HCT116 (cell line): ENCODE results near the gene UGT1A7. TPM values are rescaled to one million over a fixed set of nuclear protein-coding genes. Genes with fewer than 3 reads are reported as not detected.

Experiments used
- ATAC-seq: fragments of 200-7000 bp; cut with Tn5 transposase; 2 replicates; pipeline ENCODE4 v1.9.1; 2020; ENCODE audit warnings: mild to moderate bottlenecking, moderate library complexity
- BruUV-seq: library from RNA; stranded (reverse); fragments of 400-500 nt; replicated peaks from 2 replicates; lab custom pipeline; 2021; lab: Mats Ljungman, UMichigan
- CTCF ChIA-PET: fragments of 300-600 bp; sonication (Branson Sonifier 250); formaldehyde crosslinking; loops from one replicate; lab custom pipeline; 2021; ENCODE audit warnings: antibody characterized with exemption; lab: Charles Lee
- POLR2A ChIA-PET: fragments of 300-600, 350-600 bp; sonication (Branson Sonifier 250); formaldehyde crosslinking; loops from one replicate; lab custom pipeline; 2021; ENCODE audit warnings: antibody characterized with exemption; lab: Charles Lee
- RAD21 ChIA-PET, 2 experiments: fragments of 300-600 bp; sonication (Branson Sonifier 250); formaldehyde crosslinking; loops; one replicate each; lab custom pipeline; 2023; ENCODE audit warnings: low total read pairs in 2 of 2; ENCODE audit not compliant: uncharacterized antibody in 2 of 2, unreplicated experiment in 2 of 2, low non-redundant PET in 1 of 2; lab: Charles Lee
- DNase-seq: peaks from one replicate; pipeline ENCODE4 v3.0.0-alpha.2; 2010; ENCODE audit warnings: low read depth, low spot score
- H2AFZ ChIP-seq: fragments of 200-600 bp; shearing (Covaris generic), sonication (generic); 2 replicates; pipeline ENCODE4 v1.6.1; 2017; ENCODE audit warnings: low read depth, mixed run types, mixed read lengths, antibody characterized with exemption, low read length; ENCODE audit not compliant: poor library complexity, severe bottlenecking
- H3K27ac ChIP-seq: 2 replicates; pipeline ENCODE4 v1.5.1; 2012; ENCODE audit warnings: low read depth, low read length
- H3K27me3 ChIP-seq: fragments of 200-600 bp; sonication (generic); 2 replicates; pipeline ENCODE4 v1.6.1; 2016; ENCODE audit warnings: mixed run types, low read length, mixed read lengths; ENCODE audit not compliant: insufficient read depth
- H3K36me3 ChIP-seq, 2 experiments: fragments of 200-500 bp in 1 of 2; fragments of 200-600 bp in 1 of 2; sonication (Bioruptor generic) in 1 of 2; sonication (generic) in 1 of 2; 2 replicates each; pipeline versions ENCODE4 v1.5.1 to v1.6.1; 2014 to 2016; ENCODE audit warnings: low read length in 2 of 2, inconsistent platforms in 1 of 2, mixed read lengths in 1 of 2, mixed run types in 1 of 2; ENCODE audit not compliant: insufficient read depth in 2 of 2, control insufficient read depth in 1 of 2
- H3K4me1 ChIP-seq, 2 experiments: fragments of 200-600 bp in 1 of 2; sonication (generic) in 1 of 2; 2 replicates each; pipeline versions ENCODE4 v1.5.1 to v1.6.1; 2012 to 2017; ENCODE audit warnings: low read length in 2 of 2, inconsistent platforms in 1 of 2, mild to moderate bottlenecking in 1 of 2, mixed read lengths in 1 of 2, mixed run types in 1 of 2, moderate library complexity in 1 of 2; ENCODE audit not compliant: insufficient read depth in 2 of 2, control insufficient read depth in 1 of 2
- H3K4me2 ChIP-seq: fragments of 200-600 bp; sonication (generic); 2 replicates; pipeline ENCODE4 v1.6.1; 2017; ENCODE audit warnings: mixed run types, low read length, mixed read lengths
- H3K4me3 ChIP-seq, 2 experiments: fragments of 200-600 bp in 1 of 2; sonication (generic) in 1 of 2; replicated peaks in 1 of 2; 2 replicates each; pipeline ENCODE4 v1.5.1; 2011 to 2016; ENCODE audit warnings: low read length in 2 of 2, control low read depth in 1 of 2, low read depth in 1 of 2, mild to moderate bottlenecking in 1 of 2, mixed read lengths in 1 of 2, mixed run types in 1 of 2
- H3K79me2 ChIP-seq: fragments of 200-600 bp; sonication (generic); 2 replicates; pipeline ENCODE4 v1.6.1; 2017; ENCODE audit warnings: mild to moderate bottlenecking, mixed run types, low read length, moderate library complexity, mixed read lengths; ENCODE audit not compliant: insufficient read depth
- H3K9ac ChIP-seq: fragments of 200-600 bp; sonication (generic); 2 replicates; pipeline ENCODE4 v1.6.1; 2016; ENCODE audit warnings: low read length, mixed read lengths
- H3K9me2 ChIP-seq: fragments of 200-600 bp; sonication (generic), shearing (Covaris generic); 2 replicates; pipeline ENCODE4 v1.6.1; 2017; ENCODE audit warnings: mixed run types, mild to moderate bottlenecking, moderate library complexity; ENCODE audit not compliant: insufficient read depth
- H3K9me3 ChIP-seq, 2 experiments: fragments of 200-500 bp in 1 of 2; fragments of 200-600 bp in 1 of 2; sonication (Bioruptor generic) in 1 of 2; sonication (generic) in 1 of 2; 2 replicates each; pipeline ENCODE4 v1.6.1; 2014 to 2017; ENCODE audit warnings: low read length in 2 of 2, mixed read lengths in 2 of 2, inconsistent platforms in 1 of 2, low read depth in 1 of 2, mild to moderate bottlenecking in 1 of 2, mixed run types in 1 of 2, moderate library complexity in 1 of 2; ENCODE audit not compliant: control insufficient read depth in 1 of 2, insufficient read depth in 1 of 2
- H4K20me1 ChIP-seq: fragments of 200-600 bp; sonication (generic), shearing (Covaris generic); 2 replicates; pipeline ENCODE4 v1.6.1; 2017; ENCODE audit warnings: mixed run types, mild to moderate bottlenecking, moderate library complexity; ENCODE audit not compliant: insufficient read depth
- ATF3 ChIP-seq: IDR thresholded peaks from 2 replicates; pipeline ENCODE4 v1.6.1; 2012
- CTCF ChIP-seq, 3 experiments: fragments of 200-600 bp in 1 of 3; sonication (generic) in 1 of 3; IDR thresholded peaks in 2 of 3; conservative IDR thresholded peaks in 1 of 3; 2 replicates each; pipeline ENCODE4 v1.5.1; 2012 to 2017; ENCODE audit warnings: low read depth in 2 of 3, low read length in 2 of 3, antibody characterized with exemption in 1 of 3, borderline replicate concordance in 1 of 3, control low read depth in 1 of 3, mild to moderate bottlenecking in 1 of 3, mixed read lengths in 1 of 3, mixed run types in 1 of 3, moderate library complexity in 1 of 3; ENCODE audit not compliant: insufficient read depth in 1 of 3
- EGR1 ChIP-seq: IDR thresholded peaks from 2 replicates; pipeline ENCODE4 v1.6.1; 2012; ENCODE audit warnings: low read depth
- EZH2 ChIP-seq: fragments of 200-600 bp; sonication (generic); IDR thresholded peaks from 2 replicates; pipeline ENCODE4 v1.6.1; 2017; ENCODE audit warnings: antibody characterized with exemption, mixed run types
- EZH2phosphoT487 ChIP-seq: fragments of 200-600 bp; IDR thresholded peaks from 2 replicates; pipeline ENCODE4 v1.6.1; 2018; ENCODE audit warnings: antibody characterized with exemption, borderline replicate concordance
- POLR2A ChIP-seq: IDR thresholded peaks from 2 replicates; pipeline ENCODE4 v1.7.0; 2011; ENCODE audit warnings: borderline replicate concordance; ENCODE audit not compliant: insufficient read depth, insufficient read length; ENCODE audit errors: extremely low read depth
- POLR2AphosphoS5 ChIP-seq: IDR thresholded peaks from 2 replicates; pipeline ENCODE4 v1.6.1; 2011; ENCODE audit warnings: mild to moderate bottlenecking, low read depth, low read length, moderate library complexity
- RAD21 ChIP-seq: IDR thresholded peaks from 2 replicates; pipeline ENCODE4 v1.6.1; 2012; ENCODE audit warnings: low read depth, mild to moderate bottlenecking
- REST ChIP-seq: IDR thresholded peaks from 2 replicates; pipeline ENCODE4 v1.6.1; 2012; ENCODE audit warnings: low read depth
- SIN3A ChIP-seq: IDR thresholded peaks from 2 replicates; pipeline ENCODE4 v1.6.1; 2012; ENCODE audit warnings: low read depth
- SP1 ChIP-seq: IDR thresholded peaks from 2 replicates; pipeline ENCODE4 v1.6.1; 2012; ENCODE audit warnings: low read depth
- SRF ChIP-seq: IDR thresholded peaks from 2 replicates; pipeline ENCODE4 v1.6.1; 2012; ENCODE audit warnings: low read depth
- YY1 ChIP-seq: IDR thresholded peaks from 2 replicates; pipeline ENCODE4 v1.6.1; 2011; ENCODE audit warnings: low read length, low read depth, moderate library complexity, mild to moderate bottlenecking; ENCODE audit not compliant: insufficient replicate concordance; ENCODE audit errors: extremely low read depth
- ZBTB33 ChIP-seq: IDR thresholded peaks from 2 replicates; pipeline ENCODE4 v1.6.1; 2011; ENCODE audit warnings: mild to moderate bottlenecking, low read length, moderate library complexity; ENCODE audit not compliant: insufficient replicate concordance; ENCODE audit errors: extremely low read depth
- ZFX ChIP-seq: fragments of 450-650 bp; IDR thresholded peaks from 2 replicates; pipeline ENCODE4 v1.6.1; 2017
- ZNF274 ChIP-seq: fragments of 200-500 bp; sonication (Bioruptor generic); IDR thresholded peaks from 2 replicates; pipeline ENCODE4 v1.6.1; 2014; ENCODE audit warnings: mild to moderate bottlenecking, low read depth, low read length, inconsistent platforms
- intact Hi-C: fragments of 100-400 bp; cut with micrococcal nuclease; formaldehyde crosslinking; loops from 2 replicates; pipeline ENCODE4 v1.10.0; 2022
- total RNA-seq: library from RNA; stranded (reverse); gene quantifications from one replicate; pipeline ENCODE4 v1.2.1, GENCODE V29; 2021; ENCODE audit not compliant: unreplicated experiment

UGT1A7 gene
- total RNA-seq, 1 experiment from 2014 or later, result not detected

GRCh38 chr2:233795735-233796171 lies 114.1 kb downstream of the UGT1A7 start:
- H3K4me2 ChIP-seq, result no peak overlapping the region
- no peak overlapping the region for H3K4me3 ChIP-seq
- no peaks in the 10 kb centered on the region for H4K20me1 ChIP-seq
- ChIA-PET POLR2A (no interaction called here), RAD21 (no interaction called here), CTCF (no interaction called here)
- H3K9me2 ChIP-seq, result no peaks in the 10 kb centered on the region
- no peaks in the 10 kb centered on the region for H3K9me3 ChIP-seq
- no peaks in the 10 kb centered on the region for H3K27me3 ChIP-seq
- H3K27ac ChIP-seq, result no peak overlapping the region
- H3K4me1 ChIP-seq, result no peaks in the 10 kb centered on the region
- DNase-seq (no peak), ATAC-seq (no peak)
- no peak overlapping the region for H3K9ac ChIP-seq
- intact Hi-C loops, result no loop called here
- TF ChIP-seq SP1 (no peak), EZH2 (no peak), ATF3 (no peak), POLR2A (no peak), EGR1 (no peak), SIN3A (no peak), YY1 (no peak), SRF (no peak), CTCF (IDR thresholded peaks at IDR 0.05 in 2 of 3, conservative IDR thresholded peaks at IDR 0.05 in 1 of 3; ENCODE audit: borderline replicate concordance in 1 of 3, insufficient read depth in 1 of 3, low read depth in 2 of 3, low read length in 2 of 3) (no peak), REST (no peak), POLR2AphosphoS5 (no peak), ZFX (no peak), ZNF274 (no peak), EZH2phosphoT487 (no peak), RAD21 (no peak), ZBTB33 (no peak)
- no peaks in the 10 kb centered on the region for H3K36me3 ChIP-seq
- H3K79me2 ChIP-seq, result no peaks in the 10 kb centered on the region
- BruUV-seq, result no TSS peak
- H2AFZ ChIP-seq, result no peak overlapping the region
